Mesothelial cell of epicardium (in vitro differentiated cells): ENCODE measurements around the gene PAPLN. TPM values are rescaled to one million over a fixed set of nuclear protein-coding genes. Genes with fewer than 3 reads are reported as not detected.

Experiments used
- DNase-seq, 2 experiments: peaks; one replicate each; pipeline ENCODE4 v3.0.0; 2021; ENCODE audit warnings: low spot score in 2 of 2; ENCODE audit not compliant: unreplicated experiment in 2 of 2
- H3K27ac Mint-ChIP-seq: 2 replicates; pipeline ENCODE4 v1.8.0; 2021; ENCODE audit warnings: mixed read lengths
- H3K27me3 Mint-ChIP-seq: 2 replicates; pipeline ENCODE4 v1.8.0; 2021; ENCODE audit warnings: low read depth, mixed read lengths
- H3K36me3 Mint-ChIP-seq: 2 replicates; pipeline ENCODE4 v1.8.0; 2021; ENCODE audit warnings: mixed read lengths
- H3K4me1 Mint-ChIP-seq: 2 replicates; pipeline ENCODE4 v1.8.0; 2021; ENCODE audit warnings: mixed read lengths
- H3K4me3 Mint-ChIP-seq: 2 replicates; pipeline ENCODE4 v1.8.0; 2021; ENCODE audit warnings: mild to moderate bottlenecking, moderate library complexity, mixed read lengths
- H3K9me3 Mint-ChIP-seq: 2 replicates; pipeline ENCODE4 v1.8.0; 2021; ENCODE audit warnings: mixed read lengths
- total RNA-seq: library from RNA; stranded (reverse); gene quantifications from 3 replicates; pipeline ENCODE4 v1.2.1, GENCODE V29; 2021
- TF ChIP-seq, protein P1 (sequence below): fragments of 200-600 bp; sonication (generic); IDR thresholded peaks from one replicate; pipeline ENCODE4 v1.5.0; 2021; ENCODE audit warnings: antibody characterized with exemption; ENCODE audit not compliant: unreplicated experiment

Gene PAPLN
- total RNA-seq, 1 donor from 2014 or later: 10.6 TPM

DNA sequence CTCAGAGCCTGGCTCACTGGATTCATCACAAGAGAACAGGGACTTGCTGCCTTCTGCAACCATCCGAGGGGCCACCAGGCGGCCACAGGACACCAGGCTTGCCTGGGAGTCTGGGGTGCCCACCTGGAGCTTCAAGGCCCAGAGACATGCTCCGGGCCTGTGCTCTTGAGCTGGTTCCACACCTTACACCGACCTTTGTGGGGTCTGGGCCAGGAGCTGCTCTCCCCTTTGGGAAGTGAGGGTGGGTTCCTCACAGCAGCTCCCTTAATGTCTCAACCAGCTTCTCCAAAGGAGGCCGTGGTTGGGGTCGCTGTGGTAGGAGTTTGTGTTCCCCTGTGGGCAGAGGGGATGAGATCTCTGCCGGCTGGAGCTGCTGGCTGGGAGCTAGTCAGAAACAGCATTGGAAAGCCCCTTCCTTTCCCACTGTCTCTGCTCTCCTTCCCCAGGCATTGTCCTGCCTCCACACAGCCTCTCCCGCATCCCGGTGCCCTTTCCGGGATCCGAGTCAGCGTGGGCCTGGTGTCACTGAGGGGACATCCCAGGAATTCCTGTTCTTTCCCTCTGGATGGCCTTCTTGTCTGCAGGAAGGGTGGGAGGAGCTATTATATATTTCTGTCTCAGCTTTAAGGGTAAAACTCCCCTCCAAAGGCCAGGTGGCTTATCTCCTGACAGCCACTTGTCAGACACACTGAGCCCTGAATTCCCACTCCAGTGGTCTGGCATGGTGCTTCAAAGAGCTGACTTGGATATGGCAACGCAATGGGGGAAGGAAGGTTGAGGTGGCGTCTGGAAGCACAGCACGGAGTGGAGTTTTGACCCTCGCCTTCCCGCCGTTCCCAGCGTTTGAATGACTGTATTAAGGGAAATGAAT is 5.1 kb upstream of the PAPLN start:
- no peak overlapping the region for H3K27ac Mint-ChIP-seq

DNA sequence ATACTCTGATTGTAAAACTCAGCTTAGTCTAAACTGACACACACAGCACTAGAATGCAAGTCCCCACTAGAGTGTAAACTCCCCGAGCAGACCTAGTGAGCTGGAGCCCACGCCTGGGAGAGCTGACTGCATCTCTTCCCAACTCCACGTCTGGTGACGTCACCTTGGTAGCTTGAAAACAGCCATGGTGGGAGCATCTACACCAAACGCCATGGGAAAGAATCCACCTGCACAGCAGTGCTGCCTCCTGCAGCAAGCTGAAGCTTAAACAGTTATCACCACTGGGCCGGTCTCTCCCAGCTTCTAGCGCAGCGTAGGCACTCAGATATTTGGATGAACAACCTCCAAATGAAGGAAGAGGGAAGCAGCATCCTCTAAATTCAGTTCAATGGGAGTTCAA is 4.3 kb upstream of the PAPLN start:
- no peak for DNase-seq
- Mint-ChIP-seq H3K4me1 (peaks cover 48% of the 10 kb centered on the region), H3K9me3 (no peaks in the 10 kb centered on the region), H3K27ac (no peak overlapping the region), H3K4me3 (no peak overlapping the region), H3K36me3 (peaks cover 1% of the 10 kb centered on the region), H3K27me3 (peaks cover 49% of the 10 kb centered on the region)
- TF ChIP-seq, protein P1, sequence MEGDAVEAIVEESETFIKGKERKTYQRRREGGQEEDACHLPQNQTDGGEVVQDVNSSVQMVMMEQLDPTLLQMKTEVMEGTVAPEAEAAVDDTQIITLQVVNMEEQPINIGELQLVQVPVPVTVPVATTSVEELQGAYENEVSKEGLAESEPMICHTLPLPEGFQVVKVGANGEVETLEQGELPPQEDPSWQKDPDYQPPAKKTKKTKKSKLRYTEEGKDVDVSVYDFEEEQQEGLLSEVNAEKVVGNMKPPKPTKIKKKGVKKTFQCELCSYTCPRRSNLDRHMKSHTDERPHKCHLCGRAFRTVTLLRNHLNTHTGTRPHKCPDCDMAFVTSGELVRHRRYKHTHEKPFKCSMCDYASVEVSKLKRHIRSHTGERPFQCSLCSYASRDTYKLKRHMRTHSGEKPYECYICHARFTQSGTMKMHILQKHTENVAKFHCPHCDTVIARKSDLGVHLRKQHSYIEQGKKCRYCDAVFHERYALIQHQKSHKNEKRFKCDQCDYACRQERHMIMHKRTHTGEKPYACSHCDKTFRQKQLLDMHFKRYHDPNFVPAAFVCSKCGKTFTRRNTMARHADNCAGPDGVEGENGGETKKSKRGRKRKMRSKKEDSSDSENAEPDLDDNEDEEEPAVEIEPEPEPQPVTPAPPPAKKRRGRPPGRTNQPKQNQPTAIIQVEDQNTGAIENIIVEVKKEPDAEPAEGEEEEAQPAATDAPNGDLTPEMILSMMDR: no peak

More for the DNA sequence above, 5.1 kb upstream of the PAPLN start:
- Mint-ChIP-seq H3K4me3 (no peak overlapping the region), H3K9me3 (no peaks in the 10 kb centered on the region), H3K27me3 (peaks cover 48% of the 10 kb centered on the region), H3K4me1 (peaks cover 51% of the 10 kb centered on the region), H3K36me3 (peaks cover 1% of the 10 kb centered on the region)
- DNase-seq: no peak
- TF ChIP-seq, protein P1: peak; percentile 33

DNA sequence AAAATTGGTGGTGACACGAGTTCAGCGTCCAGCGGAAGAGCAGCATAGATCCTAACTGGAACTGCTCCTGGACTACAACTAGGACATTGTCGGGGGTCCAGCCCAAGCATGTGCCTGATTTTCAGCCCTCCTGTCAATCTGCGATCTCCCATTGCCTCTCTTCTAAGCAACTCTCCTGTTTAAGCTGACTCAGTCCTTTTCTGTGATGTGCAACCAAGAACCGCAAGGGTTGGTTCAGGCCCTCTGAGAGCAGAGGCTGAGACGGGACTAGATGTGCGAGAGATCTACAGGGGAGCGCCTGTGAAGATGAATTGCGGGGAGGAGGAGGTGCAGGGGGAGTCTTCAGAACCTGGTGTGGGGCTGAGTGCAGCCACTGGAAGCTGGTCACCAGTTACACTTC is 3.7 kb upstream of the PAPLN start:
- Mint-ChIP-seq H3K36me3 (no peaks in the 10 kb centered on the region), H3K27me3 (peaks cover 53% of the 10 kb centered on the region), H3K9me3 (no peaks in the 10 kb centered on the region), H3K4me3 (no peak overlapping the region), H3K4me1 (peaks cover 46% of the 10 kb centered on the region), H3K27ac (no peak overlapping the region)
- TF ChIP-seq, protein P1: no peak
- DNase-seq: no peak

DNA sequence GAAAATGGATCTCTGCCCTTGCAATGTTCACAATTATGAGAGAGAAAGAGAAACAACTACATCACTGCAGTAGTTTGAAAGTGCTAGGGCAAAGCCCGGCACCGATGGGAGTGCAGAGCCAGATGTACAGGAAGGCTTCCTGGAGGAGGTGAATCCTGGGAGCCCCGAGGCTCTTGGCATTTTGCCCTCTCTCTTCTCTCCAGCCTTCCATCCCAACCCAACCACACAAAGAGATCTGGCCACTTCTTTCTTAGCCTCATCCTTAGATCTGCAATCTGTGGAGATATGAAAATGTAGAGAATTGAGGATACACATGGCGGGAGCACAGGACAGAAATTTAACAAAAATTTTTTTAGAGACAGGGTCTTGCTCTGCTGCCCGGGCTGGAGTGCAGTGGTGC is 3.3 kb upstream of the PAPLN start:
- Mint-ChIP-seq H3K9me3 (no peaks in the 10 kb centered on the region), H3K27me3 (peaks cover 58% of the 10 kb centered on the region), H3K27ac (no peak overlapping the region), H3K4me3 (no peak overlapping the region), H3K36me3 (no peaks in the 10 kb centered on the region), H3K4me1 (peaks cover 48% of the 10 kb centered on the region)
- TF ChIP-seq, protein P1: no peak
- no peak for DNase-seq

DNA sequence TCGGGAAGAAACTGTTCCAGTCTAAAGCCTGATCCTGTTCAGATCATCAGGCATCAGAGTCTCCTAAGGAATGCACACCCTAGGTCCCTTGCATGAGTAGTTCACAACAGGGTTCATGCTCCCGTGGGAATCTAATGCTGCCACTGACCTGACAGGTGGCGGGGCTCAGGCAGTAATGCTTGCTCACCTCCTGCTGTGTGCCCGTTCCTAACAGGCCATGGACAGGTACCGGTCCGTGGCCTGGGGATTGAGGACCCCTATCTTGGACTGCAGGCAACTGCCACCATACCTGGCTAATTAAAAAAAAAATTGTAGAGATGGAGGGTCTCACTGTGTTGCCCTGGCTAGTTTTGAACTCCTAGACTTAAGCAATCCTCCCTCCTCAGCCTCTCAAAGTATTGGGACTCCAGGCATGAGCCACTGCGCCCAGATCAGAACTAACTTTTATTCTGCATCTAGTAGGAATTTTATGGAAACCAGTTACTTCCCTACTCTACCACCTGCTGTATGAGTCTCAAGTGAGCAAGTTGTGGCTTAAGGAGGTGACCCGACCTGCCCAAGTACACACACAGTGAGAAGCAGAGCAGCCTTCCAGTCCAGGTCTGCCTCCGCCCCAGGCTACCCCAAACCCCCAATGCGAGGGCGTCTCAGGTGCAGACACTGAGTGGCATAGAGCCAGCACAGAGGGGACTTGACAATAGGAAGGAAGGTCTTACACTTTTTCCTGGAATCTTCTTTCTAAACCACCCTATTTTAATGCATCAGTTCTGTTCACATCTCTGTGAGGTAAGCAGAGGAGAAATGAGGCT is 2.5 kb upstream of the PAPLN start:
- DNase-seq: no peak
- TF ChIP-seq, protein P1: no peak
- peaks cover 64% of the 10 kb centered on the region for H3K27me3 Mint-ChIP-seq
- H3K27ac Mint-ChIP-seq: no peak overlapping the region
- H3K4me1 Mint-ChIP-seq: peaks cover 53% of the 10 kb centered on the region
- H3K4me3 Mint-ChIP-seq: no peak overlapping the region
- no peaks in the 10 kb centered on the region for H3K36me3 Mint-ChIP-seq
- no peaks in the 10 kb centered on the region for H3K9me3 Mint-ChIP-seq
